Nephron (organoid): ENCODE results near the gene RERE.
A peak's percentile ranks its signal among the peaks of the same experiment; 100 is the strongest.

Source experiments
- H3K27ac Mint-ChIP-seq, 3 experiments: 2 replicates each; pipeline ENCODE4 v1.8.0; 2020; ENCODE audit warnings: mixed read lengths in 3 of 3, mild to moderate bottlenecking in 2 of 3, moderate library complexity in 1 of 3
- H3K27me3 Mint-ChIP-seq: 2 replicates; pipeline ENCODE4 v1.8.0; 2021; ENCODE audit warnings: low read depth, mild to moderate bottlenecking, moderate library complexity, mixed read lengths
- H3K36me3 Mint-ChIP-seq: 2 replicates; pipeline ENCODE4 v1.8.0; 2020; ENCODE audit warnings: low read depth, mixed read lengths
- H3K4me1 Mint-ChIP-seq: 2 replicates; pipeline ENCODE4 v1.8.0; 2020; ENCODE audit warnings: mixed read lengths
- H3K4me3 Mint-ChIP-seq, 3 experiments: 2 replicates each; pipeline ENCODE4 v1.8.0; 2020; ENCODE audit warnings: mild to moderate bottlenecking in 3 of 3, mixed read lengths in 3 of 3, moderate library complexity in 2 of 3
- H3K9me3 Mint-ChIP-seq: 2 replicates; pipeline ENCODE4 v1.8.0; 2020; ENCODE audit warnings: mixed read lengths
- CTCF ChIP-seq, 3 experiments: fragments of 200-600 bp; sonication (generic); IDR thresholded peaks; one replicate each; pipeline ENCODE4 v1.5.0; 2021; ENCODE audit warnings: antibody characterized with exemption in 3 of 3; ENCODE audit not compliant: unreplicated experiment in 3 of 3

Gene RERE

DNA sequence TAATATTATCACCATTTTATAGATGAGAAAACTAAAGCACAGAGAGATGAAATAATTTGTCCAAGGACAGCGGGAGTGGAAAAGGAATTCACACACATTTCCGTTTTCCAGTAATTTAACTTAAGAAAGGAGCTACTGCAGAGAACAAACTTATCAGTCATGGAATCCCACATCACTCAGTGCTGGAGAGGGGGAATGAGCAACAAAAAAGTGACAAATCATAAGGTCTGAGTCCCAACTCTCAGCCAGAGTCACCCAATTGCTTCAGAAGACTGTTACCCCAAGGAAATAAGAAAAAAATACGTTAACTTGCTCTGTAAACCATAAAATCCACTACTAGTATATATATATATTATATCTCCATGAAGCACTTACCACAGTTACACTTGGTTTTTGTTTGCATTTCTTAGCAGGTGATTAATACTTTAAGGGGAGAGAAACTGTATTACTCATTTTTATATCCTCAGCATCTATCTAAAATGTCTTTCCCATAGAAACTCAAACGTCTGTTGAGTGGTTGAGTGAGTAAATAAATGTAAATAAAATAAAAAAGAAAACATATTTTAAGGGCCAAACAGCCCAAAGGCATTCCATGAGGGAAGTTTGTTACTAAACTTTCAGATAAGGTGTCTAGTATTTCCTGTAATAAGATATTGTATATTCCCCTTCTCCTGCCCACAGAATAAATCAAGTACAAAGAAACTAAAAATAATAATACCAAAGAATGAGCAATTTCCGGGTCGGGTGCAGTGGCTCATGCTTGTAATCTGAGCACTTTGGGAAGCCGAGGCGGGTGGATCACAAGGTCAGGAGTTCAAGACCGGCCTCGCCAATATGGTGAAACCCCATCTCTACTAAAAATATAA lies 422.8 kb downstream of the RERE start:
- TF ChIP-seq CTCF (IDR thresholded peaks at IDR 0.05; ENCODE audit: unreplicated experiment in 3 of 3) = no peak
- Mint-ChIP-seq H3K9me3 (no peaks in the 10 kb centered on the region), H3K27ac (peak overlapping the region; percentile 62 to 77 (median 73)), H3K36me3 (peaks cover 71% of the 10 kb centered on the region), H3K27me3 (no peaks in the 10 kb centered on the region), H3K4me3 (no peak overlapping the region), H3K4me1 (peaks cover 79% of the 10 kb centered on the region)

DNA sequence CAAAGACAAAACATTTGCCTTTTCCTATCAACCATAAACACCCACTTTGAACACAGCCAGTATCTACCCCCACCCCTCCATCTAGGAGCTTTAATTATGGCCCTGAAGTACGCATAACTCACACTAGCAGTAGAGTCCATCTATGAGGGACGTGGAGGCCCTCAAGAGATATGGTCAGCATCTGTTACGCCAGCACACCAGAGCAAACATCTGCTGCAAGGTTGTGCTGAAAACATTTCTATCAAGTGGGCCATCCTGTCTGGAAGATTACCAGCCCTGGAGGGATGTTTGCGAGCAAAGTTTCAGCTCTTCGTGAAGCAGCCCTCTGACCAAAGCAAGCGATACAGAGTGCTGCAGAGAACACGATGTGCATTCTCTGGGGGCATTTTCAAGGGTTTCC lies 424.9 kb downstream of the RERE start:
- H3K4me3 Mint-ChIP-seq = no peak overlapping the region

DNA sequence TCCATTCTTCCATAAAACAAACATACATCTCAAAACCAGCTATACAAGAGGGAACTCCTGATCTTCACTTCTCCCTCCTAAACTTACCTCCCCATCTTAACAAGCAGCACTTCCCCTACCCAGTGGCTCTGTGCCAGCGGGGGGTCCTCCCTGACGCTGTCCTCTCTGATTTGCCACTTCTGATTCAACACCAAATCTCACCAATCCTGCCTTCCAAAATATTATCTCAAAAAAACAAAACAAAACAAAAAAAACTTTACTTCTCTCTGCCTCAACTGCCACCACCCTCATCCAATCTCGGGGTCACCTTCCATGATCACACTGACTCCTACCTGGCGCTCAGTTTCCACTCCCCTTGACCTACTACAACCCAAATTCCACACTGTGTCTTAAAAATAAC lies 426.7 kb downstream of the RERE start:
- H3K4me1 Mint-ChIP-seq = peaks cover 58% of the 10 kb centered on the region

More for the DNA sequence above, 424.9 kb downstream of the RERE start:
- peaks cover 63% of the 10 kb centered on the region for H3K4me1 Mint-ChIP-seq
- peaks cover 67% of the 10 kb centered on the region for H3K36me3 Mint-ChIP-seq
- H3K27ac Mint-ChIP-seq = peak overlapping the region; percentile 28 to 64 (median 52)
- no peaks in the 10 kb centered on the region for H3K9me3 Mint-ChIP-seq
- no peak for TF ChIP-seq CTCF (IDR thresholded peaks at IDR 0.05; ENCODE audit: unreplicated experiment in 3 of 3)
- H3K27me3 Mint-ChIP-seq = no peaks in the 10 kb centered on the region

GRCh38 chr1:8389958-8390535 lies 427.4 kb downstream of the RERE start:
- H3K36me3 Mint-ChIP-seq = peaks cover 72% of the 10 kb centered on the region
- H3K9me3 Mint-ChIP-seq = no peaks in the 10 kb centered on the region
- TF ChIP-seq CTCF (IDR thresholded peaks at IDR 0.05; ENCODE audit: unreplicated experiment in 3 of 3) = no peak
- no peak overlapping the region for H3K4me3 Mint-ChIP-seq
- H3K27ac Mint-ChIP-seq = peak overlapping the region in 1 of 3 experiments; percentile 33
- no peaks in the 10 kb centered on the region for H3K27me3 Mint-ChIP-seq
- peaks cover 56% of the 10 kb centered on the region for H3K4me1 Mint-ChIP-seq

More for the DNA sequence above, 426.7 kb downstream of the RERE start:
- no peak for TF ChIP-seq CTCF (IDR thresholded peaks at IDR 0.05; ENCODE audit: unreplicated experiment in 3 of 3)
- Mint-ChIP-seq H3K36me3 (peaks cover 77% of the 10 kb centered on the region), H3K27me3 (no peaks in the 10 kb centered on the region), H3K27ac (peak overlapping the region; percentile 34 to 70 (median 38)), H3K9me3 (no peaks in the 10 kb centered on the region), H3K4me3 (no peak overlapping the region)

DNA sequence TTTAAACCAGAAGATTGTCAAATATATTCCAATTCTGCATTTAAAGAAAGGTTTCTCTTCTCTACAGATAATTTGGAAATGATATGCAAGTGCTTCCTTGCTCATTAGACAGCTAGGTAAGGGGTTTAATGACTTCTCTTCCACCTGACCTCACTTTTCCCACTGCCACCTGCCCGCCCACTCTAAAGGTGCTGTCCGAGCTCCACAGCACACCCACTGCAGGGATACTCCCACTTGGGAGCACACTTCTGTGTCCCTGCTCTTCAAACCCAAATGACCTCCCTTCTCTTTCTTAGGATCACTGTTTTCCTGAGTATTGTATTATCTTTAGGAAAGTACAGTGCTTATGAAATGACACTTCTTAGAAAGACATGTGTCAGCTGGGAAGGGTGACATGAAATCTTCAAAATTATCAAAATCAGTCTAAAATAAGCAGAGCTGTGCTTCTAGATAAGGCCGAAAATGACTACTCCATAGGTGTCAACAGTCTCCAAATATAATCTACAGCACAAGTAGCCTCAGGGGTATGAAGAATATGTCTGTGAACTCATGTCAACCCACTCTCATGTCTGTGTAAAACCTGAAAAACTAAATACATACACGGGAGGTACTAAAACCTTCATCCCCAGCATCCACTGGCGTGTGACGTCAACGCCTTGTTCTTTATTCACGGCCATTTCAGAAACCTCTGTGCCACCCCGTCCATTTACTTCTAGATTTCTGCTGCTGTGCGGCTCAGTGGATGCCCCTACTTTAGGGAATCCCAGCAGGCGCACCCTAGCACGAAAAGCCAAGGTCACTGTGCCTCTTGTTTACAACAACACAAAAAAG lies 428.5 kb downstream of the RERE start:
- H3K4me1 Mint-ChIP-seq = peaks cover 50% of the 10 kb centered on the region
- H3K27me3 Mint-ChIP-seq = no peaks in the 10 kb centered on the region
- peak overlapping the region in 2 of 3 experiments; percentile 33 to 69 for H3K27ac Mint-ChIP-seq
- H3K4me3 Mint-ChIP-seq = no peak overlapping the region
- H3K36me3 Mint-ChIP-seq = peaks cover 70% of the 10 kb centered on the region
- no peaks in the 10 kb centered on the region for H3K9me3 Mint-ChIP-seq
- TF ChIP-seq CTCF (IDR thresholded peaks at IDR 0.05; ENCODE audit: unreplicated experiment in 3 of 3) = no peak
